HCT116 (cell line): ENCODE results near the gene SRF. TPM values are rescaled to one million over a fixed set of nuclear protein-coding genes. Genes with fewer than 3 reads are reported as not detected.

ENCODE experiments used
- ATAC-seq: fragments of 200-7000 bp; cut with Tn5 transposase; 2 replicates; pipeline ENCODE4 v1.9.1; 2020; ENCODE audit warnings: mild to moderate bottlenecking, moderate library complexity
- BruUV-seq: library from RNA; stranded (reverse); fragments of 400-500 nt; replicated peaks from 2 replicates; lab custom pipeline; 2021; lab: Mats Ljungman, UMichigan
- CTCF ChIA-PET: fragments of 300-600 bp; sonication (Branson Sonifier 250); formaldehyde crosslinking; loops from one replicate; lab custom pipeline; 2021; ENCODE audit warnings: antibody characterized with exemption; lab: Charles Lee
- POLR2A ChIA-PET: fragments of 300-600, 350-600 bp; sonication (Branson Sonifier 250); formaldehyde crosslinking; loops from one replicate; lab custom pipeline; 2021; ENCODE audit warnings: antibody characterized with exemption; lab: Charles Lee
- RAD21 ChIA-PET, 2 experiments: fragments of 300-600 bp; sonication (Branson Sonifier 250); formaldehyde crosslinking; loops; one replicate each; lab custom pipeline; 2023; ENCODE audit warnings: low total read pairs in 2 of 2; ENCODE audit not compliant: uncharacterized antibody in 2 of 2, unreplicated experiment in 2 of 2, low non-redundant PET in 1 of 2; lab: Charles Lee
- DNase-seq: peaks from one replicate; pipeline ENCODE4 v3.0.0-alpha.2; 2010; ENCODE audit warnings: low read depth, low spot score
- H2AFZ ChIP-seq: fragments of 200-600 bp; shearing (Covaris generic), sonication (generic); 2 replicates; pipeline ENCODE4 v1.6.1; 2017; ENCODE audit warnings: low read depth, mixed run types, mixed read lengths, antibody characterized with exemption, low read length; ENCODE audit not compliant: poor library complexity, severe bottlenecking
- H3K27ac ChIP-seq: 2 replicates; pipeline ENCODE4 v1.5.1; 2012; ENCODE audit warnings: low read depth, low read length
- H3K27me3 ChIP-seq: fragments of 200-600 bp; sonication (generic); 2 replicates; pipeline ENCODE4 v1.6.1; 2016; ENCODE audit warnings: mixed run types, low read length, mixed read lengths; ENCODE audit not compliant: insufficient read depth
- H3K36me3 ChIP-seq, 2 experiments: fragments of 200-500 bp in 1 of 2; fragments of 200-600 bp in 1 of 2; sonication (Bioruptor generic) in 1 of 2; sonication (generic) in 1 of 2; 2 replicates each; pipeline versions ENCODE4 v1.5.1 to v1.6.1; 2014 to 2016; ENCODE audit warnings: low read length in 2 of 2, inconsistent platforms in 1 of 2, mixed read lengths in 1 of 2, mixed run types in 1 of 2; ENCODE audit not compliant: insufficient read depth in 2 of 2, control insufficient read depth in 1 of 2
- H3K4me1 ChIP-seq, 2 experiments: fragments of 200-600 bp in 1 of 2; sonication (generic) in 1 of 2; 2 replicates each; pipeline versions ENCODE4 v1.5.1 to v1.6.1; 2012 to 2017; ENCODE audit warnings: low read length in 2 of 2, inconsistent platforms in 1 of 2, mild to moderate bottlenecking in 1 of 2, mixed read lengths in 1 of 2, mixed run types in 1 of 2, moderate library complexity in 1 of 2; ENCODE audit not compliant: insufficient read depth in 2 of 2, control insufficient read depth in 1 of 2
- H3K4me2 ChIP-seq: fragments of 200-600 bp; sonication (generic); 2 replicates; pipeline ENCODE4 v1.6.1; 2017; ENCODE audit warnings: mixed run types, low read length, mixed read lengths
- H3K4me3 ChIP-seq, 2 experiments: fragments of 200-600 bp in 1 of 2; sonication (generic) in 1 of 2; replicated peaks in 1 of 2; 2 replicates each; pipeline ENCODE4 v1.5.1; 2011 to 2016; ENCODE audit warnings: low read length in 2 of 2, control low read depth in 1 of 2, low read depth in 1 of 2, mild to moderate bottlenecking in 1 of 2, mixed read lengths in 1 of 2, mixed run types in 1 of 2
- H3K79me2 ChIP-seq: fragments of 200-600 bp; sonication (generic); 2 replicates; pipeline ENCODE4 v1.6.1; 2017; ENCODE audit warnings: mild to moderate bottlenecking, mixed run types, low read length, moderate library complexity, mixed read lengths; ENCODE audit not compliant: insufficient read depth
- H3K9ac ChIP-seq: fragments of 200-600 bp; sonication (generic); 2 replicates; pipeline ENCODE4 v1.6.1; 2016; ENCODE audit warnings: low read length, mixed read lengths
- H3K9me2 ChIP-seq: fragments of 200-600 bp; sonication (generic), shearing (Covaris generic); 2 replicates; pipeline ENCODE4 v1.6.1; 2017; ENCODE audit warnings: mixed run types, mild to moderate bottlenecking, moderate library complexity; ENCODE audit not compliant: insufficient read depth
- H3K9me3 ChIP-seq, 2 experiments: fragments of 200-500 bp in 1 of 2; fragments of 200-600 bp in 1 of 2; sonication (Bioruptor generic) in 1 of 2; sonication (generic) in 1 of 2; 2 replicates each; pipeline ENCODE4 v1.6.1; 2014 to 2017; ENCODE audit warnings: low read length in 2 of 2, mixed read lengths in 2 of 2, inconsistent platforms in 1 of 2, low read depth in 1 of 2, mild to moderate bottlenecking in 1 of 2, mixed run types in 1 of 2, moderate library complexity in 1 of 2; ENCODE audit not compliant: control insufficient read depth in 1 of 2, insufficient read depth in 1 of 2
- H4K20me1 ChIP-seq: fragments of 200-600 bp; sonication (generic), shearing (Covaris generic); 2 replicates; pipeline ENCODE4 v1.6.1; 2017; ENCODE audit warnings: mixed run types, mild to moderate bottlenecking, moderate library complexity; ENCODE audit not compliant: insufficient read depth
- CEBPB ChIP-seq: IDR thresholded peaks from 2 replicates; pipeline ENCODE4 v1.6.1; 2012; ENCODE audit warnings: low read depth
- ELF1 ChIP-seq: IDR thresholded peaks from 2 replicates; pipeline ENCODE4 v1.6.1; 2012; ENCODE audit warnings: low read depth, borderline replicate concordance
- POLR2AphosphoS5 ChIP-seq: IDR thresholded peaks from 2 replicates; pipeline ENCODE4 v1.6.1; 2011; ENCODE audit warnings: mild to moderate bottlenecking, low read depth, low read length, moderate library complexity
- ZFX ChIP-seq: fragments of 450-650 bp; IDR thresholded peaks from 2 replicates; pipeline ENCODE4 v1.6.1; 2017
- ZNF274 ChIP-seq: fragments of 200-500 bp; sonication (Bioruptor generic); IDR thresholded peaks from 2 replicates; pipeline ENCODE4 v1.6.1; 2014; ENCODE audit warnings: mild to moderate bottlenecking, low read depth, low read length, inconsistent platforms
- intact Hi-C: fragments of 100-400 bp; cut with micrococcal nuclease; formaldehyde crosslinking; loops from 2 replicates; pipeline ENCODE4 v1.10.0; 2022
- total RNA-seq: library from RNA; stranded (reverse); gene quantifications from one replicate; pipeline ENCODE4 v1.2.1, GENCODE V29; 2021; ENCODE audit not compliant: unreplicated experiment
- TF ChIP-seq, protein P1 (sequence below): IDR thresholded peaks from 2 replicates; pipeline ENCODE4 v1.6.1; 2011; ENCODE audit warnings: mild to moderate bottlenecking, low read length, moderate library complexity; ENCODE audit not compliant: insufficient replicate concordance; ENCODE audit errors: extremely low read depth
- TF ChIP-seq, protein P2 (sequence below): IDR thresholded peaks from 2 replicates; pipeline ENCODE4 v1.6.1; 2012; ENCODE audit warnings: low read depth

SRF gene
- total RNA-seq, 1 experiment from 2014 or later: 28.1 TPM

DNA sequence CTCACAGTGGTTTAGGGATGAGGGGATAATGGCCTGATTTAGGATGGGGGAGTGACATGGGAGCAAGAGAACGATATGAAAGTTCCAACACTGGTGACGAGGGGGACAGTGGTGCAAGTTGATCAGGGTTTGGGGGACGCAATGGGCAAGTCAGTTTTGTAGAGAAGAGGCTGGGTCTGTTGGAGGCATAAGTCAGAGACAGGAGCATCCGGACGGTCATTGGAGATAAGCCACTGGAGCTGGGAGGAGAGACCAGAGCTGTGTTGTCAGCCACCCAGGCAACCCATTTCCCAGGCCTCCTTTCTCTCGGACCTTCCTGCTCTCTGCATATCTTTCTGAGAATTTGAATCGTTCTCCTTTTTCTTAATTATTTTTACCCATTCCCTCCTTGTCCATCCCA is 48.7 kb downstream of the SRF start:
- Histone ChIP-seq H3K4me1 (no peaks in the 10 kb centered on the region), H3K9ac (no peak overlapping the region), H2AFZ (no peak overlapping the region), H3K9me2 (no peaks in the 10 kb centered on the region), H3K4me2 (no peak overlapping the region), H3K36me3 (peaks cover 4 to 7% of the 10 kb centered on the region in 2 experiments; a peak in 1 of 4 replicates), H4K20me1 (no peaks in the 10 kb centered on the region), H3K27ac (no peak overlapping the region), H3K9me3 (no peaks in the 10 kb centered on the region), H3K27me3 (no peaks in the 10 kb centered on the region), H3K79me2 (no peaks in the 10 kb centered on the region), H3K4me3 (no peak overlapping the region)
- ChIA-PET RAD21 (no interaction called here), POLR2A (no interaction called here), CTCF (no interaction called here)
- BruUV-seq: no TSS peak
- no peak for TF ChIP-seq ZFX
- TF ChIP-seq CEBPB: no peak
- TF ChIP-seq, protein P1, sequence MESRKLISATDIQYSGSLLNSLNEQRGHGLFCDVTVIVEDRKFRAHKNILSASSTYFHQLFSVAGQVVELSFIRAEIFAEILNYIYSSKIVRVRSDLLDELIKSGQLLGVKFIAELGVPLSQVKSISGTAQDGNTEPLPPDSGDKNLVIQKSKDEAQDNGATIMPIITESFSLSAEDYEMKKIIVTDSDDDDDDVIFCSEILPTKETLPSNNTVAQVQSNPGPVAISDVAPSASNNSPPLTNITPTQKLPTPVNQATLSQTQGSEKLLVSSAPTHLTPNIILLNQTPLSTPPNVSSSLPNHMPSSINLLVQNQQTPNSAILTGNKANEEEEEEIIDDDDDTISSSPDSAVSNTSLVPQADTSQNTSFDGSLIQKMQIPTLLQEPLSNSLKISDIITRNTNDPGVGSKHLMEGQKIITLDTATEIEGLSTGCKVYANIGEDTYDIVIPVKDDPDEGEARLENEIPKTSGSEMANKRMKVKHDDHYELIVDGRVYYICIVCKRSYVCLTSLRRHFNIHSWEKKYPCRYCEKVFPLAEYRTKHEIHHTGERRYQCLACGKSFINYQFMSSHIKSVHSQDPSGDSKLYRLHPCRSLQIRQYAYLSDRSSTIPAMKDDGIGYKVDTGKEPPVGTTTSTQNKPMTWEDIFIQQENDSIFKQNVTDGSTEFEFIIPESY: no peak
- no peak for TF ChIP-seq POLR2AphosphoS5
- TF ChIP-seq ZNF274: no peak
- TF ChIP-seq, protein P2, sequence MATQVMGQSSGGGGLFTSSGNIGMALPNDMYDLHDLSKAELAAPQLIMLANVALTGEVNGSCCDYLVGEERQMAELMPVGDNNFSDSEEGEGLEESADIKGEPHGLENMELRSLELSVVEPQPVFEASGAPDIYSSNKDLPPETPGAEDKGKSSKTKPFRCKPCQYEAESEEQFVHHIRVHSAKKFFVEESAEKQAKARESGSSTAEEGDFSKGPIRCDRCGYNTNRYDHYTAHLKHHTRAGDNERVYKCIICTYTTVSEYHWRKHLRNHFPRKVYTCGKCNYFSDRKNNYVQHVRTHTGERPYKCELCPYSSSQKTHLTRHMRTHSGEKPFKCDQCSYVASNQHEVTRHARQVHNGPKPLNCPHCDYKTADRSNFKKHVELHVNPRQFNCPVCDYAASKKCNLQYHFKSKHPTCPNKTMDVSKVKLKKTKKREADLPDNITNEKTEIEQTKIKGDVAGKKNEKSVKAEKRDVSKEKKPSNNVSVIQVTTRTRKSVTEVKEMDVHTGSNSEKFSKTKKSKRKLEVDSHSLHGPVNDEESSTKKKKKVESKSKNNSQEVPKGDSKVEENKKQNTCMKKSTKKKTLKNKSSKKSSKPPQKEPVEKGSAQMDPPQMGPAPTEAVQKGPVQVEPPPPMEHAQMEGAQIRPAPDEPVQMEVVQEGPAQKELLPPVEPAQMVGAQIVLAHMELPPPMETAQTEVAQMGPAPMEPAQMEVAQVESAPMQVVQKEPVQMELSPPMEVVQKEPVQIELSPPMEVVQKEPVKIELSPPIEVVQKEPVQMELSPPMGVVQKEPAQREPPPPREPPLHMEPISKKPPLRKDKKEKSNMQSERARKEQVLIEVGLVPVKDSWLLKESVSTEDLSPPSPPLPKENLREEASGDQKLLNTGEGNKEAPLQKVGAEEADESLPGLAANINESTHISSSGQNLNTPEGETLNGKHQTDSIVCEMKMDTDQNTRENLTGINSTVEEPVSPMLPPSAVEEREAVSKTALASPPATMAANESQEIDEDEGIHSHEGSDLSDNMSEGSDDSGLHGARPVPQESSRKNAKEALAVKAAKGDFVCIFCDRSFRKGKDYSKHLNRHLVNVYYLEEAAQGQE: no peak
- TF ChIP-seq ELF1: no peak
- intact Hi-C loops: no loop called here
- DNase-seq: no peak
- ATAC-seq: no peak
